OCI-LY1 (cell line): ENCODE data around the gene DOCK1.

Experiments used
- CTCF ChIP-seq: fragments of 200-600 bp; sonication (generic), shearing (Covaris generic); IDR thresholded peaks from 2 replicates; pipeline ENCODE4 v1.5.1; 2017; ENCODE audit warnings: mild to moderate bottlenecking, antibody characterized with exemption, low read length, moderate library complexity, mixed read lengths
- EZH2 ChIP-seq: fragments of 200-600 bp; sonication (generic), shearing (Covaris generic); IDR thresholded peaks from 2 replicates; pipeline ENCODE4 v1.8.0; 2017; ENCODE audit warnings: borderline replicate concordance, mixed run types, mild to moderate bottlenecking, antibody characterized with exemption, low read length, moderate library complexity, mixed read lengths

- no peak for TF ChIP-seq CTCF
- TF ChIP-seq EZH2: no peak
These were observed 505.8 kb downstream of the DOCK1 start for GRCh38 chr10:127411062-127411461.
